Retinal pigment epithelial cell (primary cell): ENCODE data around the gene SAMD15.
"Not testable (repeated sequence)": the region's sequence is repeated elsewhere in the genome, so short reads cannot be mapped to it uniquely, and the experiment has no call there.

Source experiments
- DNase-seq: peaks from one replicate; pipeline ENCODE4 v3.0.0-alpha.2; 2010; ENCODE audit warnings: low read depth
- H3K4me3 ChIP-seq: 2 replicates; pipeline ENCODE4 v1.5.1; 2011; ENCODE audit warnings: mild to moderate bottlenecking, low read length, control low read depth, moderate library complexity
- CTCF ChIP-seq: conservative IDR thresholded peaks from 2 replicates; pipeline ENCODE4 v1.5.1; 2011; ENCODE audit warnings: low read depth, low read length, control low read depth, inconsistent platforms

The SAMD15 gene

GRCh38 chr14:77406718-77407117 lies 29.5 kb downstream of the SAMD15 start:
- no peak for TF ChIP-seq CTCF
- DNase-seq, result no peak
- H3K4me3 ChIP-seq, result no peak overlapping the region

- no peak for TF ChIP-seq CTCF
- H3K4me3 ChIP-seq, result no peak overlapping the region
- no peak for DNase-seq
Observed at GRCh38 chr14:77407158-77407557, 30.0 kb downstream of the SAMD15 start.

- no peak overlapping the region for H3K4me3 ChIP-seq
- no peak for TF ChIP-seq CTCF
- no peak for DNase-seq
Observed at GRCh38 chr14:77409131-77409533, 32.0 kb downstream of the SAMD15 start.

- H3K4me3 ChIP-seq, DNase-seq: not testable (repeated sequence)
Observed at GRCh38 chr14:77415403-77416030, 38.3 kb downstream of the SAMD15 start.

GRCh38 chr14:77416098-77416497 lies 38.9 kb downstream of the SAMD15 start:
- not testable (repeated sequence) for H3K4me3 ChIP-seq, DNase-seq

- no peak for DNase-seq
- no peak for TF ChIP-seq CTCF
Observed at GRCh38 chr14:77416836-77417235, 39.7 kb downstream of the SAMD15 start.

GRCh38 chr14:77421201-77421600 lies 44.0 kb downstream of the SAMD15 start:
- no peak overlapping the region for H3K4me3 ChIP-seq
- no peak for TF ChIP-seq CTCF

More at GRCh38 chr14:77416836-77417235, 39.7 kb downstream of the SAMD15 start:
- H3K4me3 ChIP-seq, result no peak overlapping the region

GRCh38 chr14:77423423-77423822 lies 46.2 kb downstream of the SAMD15 start, which contains the start of gene NOXRED1:
Gene NOXRED1, minus strand, starts transcription at chr14:77423523. Its CDS starts 634 bp downstream, at chr14:77422889.
- TF ChIP-seq CTCF, result no peak
- no peak within 1 kb of the TSS for H3K4me3 ChIP-seq
- peak; percentile 10 for DNase-seq

More at GRCh38 chr14:77421201-77421600, 44.0 kb downstream of the SAMD15 start:
- no peak for DNase-seq
